HG03439 (cell line): ENCODE measurements around the gene DOK5.

Experiments used
- ATAC-seq: cut with Tn5 transposase; IDR thresholded peaks from one replicate; pipeline ENCODE4 v1.9.1; 2021; ENCODE audit warnings: mild to moderate bottlenecking, moderate library complexity; ENCODE audit not compliant: unreplicated experiment

DOK5 gene

DNA sequence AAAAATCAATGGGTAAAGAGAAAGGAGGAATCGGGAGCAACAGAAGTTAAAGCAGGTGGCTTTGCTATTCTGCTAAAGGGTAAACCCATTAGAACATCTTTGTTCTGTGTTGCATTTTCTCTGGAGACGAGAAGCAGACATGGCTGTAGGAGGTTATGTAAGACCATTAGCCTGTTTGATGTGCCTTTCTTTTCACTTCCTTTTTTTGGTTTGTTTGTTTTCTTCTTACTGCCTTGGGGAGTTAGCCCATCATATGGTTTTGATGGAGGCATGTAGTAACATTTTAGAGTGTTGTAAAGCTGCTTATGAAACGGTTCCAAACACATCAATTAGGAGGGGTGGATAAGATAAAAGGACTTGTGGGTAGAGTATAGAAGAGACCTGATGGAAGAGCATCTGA is 131.0 kb downstream of the DOK5 start:
- ATAC-seq, result peak; percentile 59

DNA sequence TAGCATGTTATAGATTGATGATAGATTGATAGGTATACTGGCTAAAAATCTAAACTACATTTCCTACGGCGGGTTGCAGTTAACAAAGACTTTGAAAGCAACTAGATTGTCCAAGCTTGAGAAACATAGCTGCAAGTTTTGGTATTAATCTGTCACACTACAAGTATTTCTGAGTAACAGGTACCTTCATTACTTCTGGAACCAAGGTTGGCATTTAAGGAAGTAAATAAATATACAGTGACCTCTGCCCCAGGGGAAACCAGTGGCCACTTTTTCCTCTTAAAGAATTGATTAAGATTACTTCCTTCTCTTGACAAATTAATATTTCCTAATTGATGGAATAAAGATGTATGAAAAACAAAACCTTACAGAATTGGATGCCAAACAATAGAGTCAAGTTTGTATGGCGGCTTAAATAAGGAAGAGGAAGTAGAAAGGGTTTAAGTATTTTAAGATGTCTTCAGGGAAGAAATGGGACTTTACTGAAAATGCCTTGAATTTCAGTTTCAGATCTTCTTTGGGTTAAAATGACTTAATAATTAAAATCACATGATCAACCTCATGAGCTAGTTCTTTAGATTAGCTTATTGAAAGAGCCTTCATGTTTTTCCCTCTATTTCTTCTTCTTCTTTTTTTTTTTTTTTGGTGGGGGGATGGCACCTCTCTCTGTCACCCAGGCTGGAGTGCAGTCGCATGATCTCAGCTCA is 132.8 kb downstream of the DOK5 start:
- ATAC-seq, result no peak

DNA sequence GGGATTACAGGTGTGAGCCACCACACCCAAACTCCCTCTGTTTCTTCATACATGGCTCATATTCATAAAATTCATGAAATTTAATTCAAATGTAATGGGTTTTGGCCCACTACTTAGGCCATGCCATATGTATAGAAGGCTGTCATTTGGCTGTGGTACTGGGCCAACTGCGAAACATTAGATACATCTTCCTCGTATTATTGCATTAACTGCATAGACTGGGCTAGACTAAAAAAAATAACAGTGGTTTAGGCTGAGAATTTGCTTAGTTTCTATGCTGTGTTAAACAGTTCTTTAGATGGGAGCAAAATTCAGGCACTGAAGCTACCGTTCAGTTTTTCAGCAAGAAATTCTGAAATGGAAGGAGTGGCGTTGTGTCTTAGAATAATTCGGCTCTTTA is 133.6 kb downstream of the DOK5 start:
- ATAC-seq, result no peak

DNA sequence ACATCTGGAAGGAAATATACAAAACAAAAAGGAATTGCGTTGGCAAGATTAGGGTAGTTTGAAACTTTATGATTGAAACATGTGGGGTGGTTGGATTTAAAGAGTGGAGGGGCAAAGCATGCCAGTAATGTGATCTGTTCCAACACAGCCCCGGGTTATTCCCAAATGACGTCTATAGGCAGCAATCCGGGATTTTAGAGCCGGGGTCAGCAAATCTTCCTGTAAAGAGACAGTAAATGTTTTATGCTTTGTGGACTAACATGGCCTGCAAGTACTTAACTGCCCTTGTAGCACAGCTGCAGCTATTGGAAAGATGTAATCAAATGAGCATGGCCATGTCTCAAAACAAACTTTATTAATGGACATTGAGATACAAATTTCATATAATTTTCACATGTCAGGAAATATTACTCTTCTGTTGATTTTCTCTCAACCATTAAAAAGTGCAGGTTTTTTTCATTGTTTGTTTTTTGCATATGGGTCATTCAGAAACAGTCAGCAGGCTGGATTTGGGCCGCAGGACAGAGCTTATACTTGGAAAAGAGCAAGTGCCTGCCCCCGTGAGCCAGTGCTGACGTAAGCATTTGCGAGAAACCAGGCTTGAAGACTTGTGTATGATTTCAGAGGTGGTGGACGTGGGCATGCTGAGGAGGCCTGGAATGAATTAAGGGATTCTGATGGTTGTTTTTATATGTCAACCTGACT is 136.5 kb downstream of the DOK5 start:
- no peak for ATAC-seq

DNA sequence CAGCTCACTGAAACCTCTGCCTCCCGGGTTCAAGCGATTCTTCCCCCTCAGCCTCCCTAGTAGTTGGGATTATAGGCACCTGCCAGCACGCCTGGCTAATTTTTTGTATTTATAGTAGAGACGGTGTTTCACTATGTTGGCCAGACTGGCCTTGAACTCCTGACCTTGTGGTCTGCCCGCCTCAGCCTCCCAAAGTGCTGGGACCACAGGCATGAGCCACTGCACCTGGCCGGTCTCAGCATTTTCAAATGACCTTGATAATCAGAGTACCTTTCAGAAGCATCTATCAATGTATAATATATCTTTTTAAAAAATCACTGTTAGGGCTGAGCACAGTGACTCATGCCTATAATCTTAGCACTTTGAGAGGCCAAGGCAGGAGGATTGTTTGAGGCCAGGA is 143.0 kb downstream of the DOK5 start:
- no peak for ATAC-seq

DNA sequence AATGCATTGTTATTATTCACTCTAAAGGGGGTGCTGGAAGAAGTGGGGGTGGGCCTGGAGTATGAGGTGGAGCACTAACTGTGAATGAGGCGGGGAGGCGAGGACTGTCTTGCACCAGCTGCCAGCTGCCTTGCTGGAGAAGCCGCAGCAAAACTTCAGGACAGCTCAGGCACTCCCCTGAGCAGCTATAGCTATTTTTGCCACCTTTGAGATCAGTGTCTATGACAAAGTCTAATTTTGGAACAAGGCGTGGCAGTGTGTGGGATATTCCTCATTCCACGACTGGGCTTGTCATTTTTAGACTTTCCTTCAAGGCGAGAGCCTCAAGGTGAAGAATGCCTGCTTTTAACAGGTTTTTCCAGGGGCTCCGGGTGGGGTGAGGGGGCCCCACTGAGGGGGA is 143.8 kb downstream of the DOK5 start:
- no peak for ATAC-seq

DNA sequence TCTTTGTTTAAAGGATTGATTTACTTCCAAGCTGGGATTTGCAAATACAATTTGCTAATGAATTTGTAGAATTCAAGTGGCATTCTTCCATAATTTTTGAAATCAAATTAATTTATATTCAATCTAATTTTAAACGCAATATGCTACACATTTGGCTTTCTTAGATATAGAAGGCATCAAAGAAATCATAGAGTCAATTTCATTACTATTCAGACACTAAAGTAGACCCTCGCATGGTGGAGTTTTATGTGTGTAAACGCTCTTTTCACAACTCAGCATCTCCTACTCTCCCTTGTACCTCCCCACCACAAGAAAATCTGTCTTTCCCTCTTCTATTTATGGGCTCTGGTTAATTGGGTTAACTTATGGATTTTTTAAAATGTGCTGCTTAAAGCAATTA is 144.3 kb downstream of the DOK5 start:
- ATAC-seq, result no peak

DNA sequence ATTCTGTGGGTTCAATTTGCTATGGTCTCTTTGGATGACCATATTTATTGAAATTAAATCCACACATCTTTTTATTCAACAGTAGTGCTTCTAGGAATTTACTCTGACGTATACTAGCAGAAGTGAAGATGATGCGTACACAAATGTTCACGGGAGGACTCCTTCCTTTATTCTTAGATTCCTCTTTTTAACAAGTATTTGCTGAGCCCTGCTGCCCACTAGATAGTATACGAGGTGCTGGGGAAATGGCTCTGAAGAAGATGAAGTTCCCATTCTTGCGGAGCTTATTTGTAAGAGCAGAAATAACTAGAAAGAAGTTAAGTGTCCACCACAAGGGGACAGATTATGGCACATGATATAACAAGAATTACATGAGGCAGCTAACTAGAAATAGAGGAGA is 145.2 kb downstream of the DOK5 start:
- ATAC-seq, result no peak

DNA sequence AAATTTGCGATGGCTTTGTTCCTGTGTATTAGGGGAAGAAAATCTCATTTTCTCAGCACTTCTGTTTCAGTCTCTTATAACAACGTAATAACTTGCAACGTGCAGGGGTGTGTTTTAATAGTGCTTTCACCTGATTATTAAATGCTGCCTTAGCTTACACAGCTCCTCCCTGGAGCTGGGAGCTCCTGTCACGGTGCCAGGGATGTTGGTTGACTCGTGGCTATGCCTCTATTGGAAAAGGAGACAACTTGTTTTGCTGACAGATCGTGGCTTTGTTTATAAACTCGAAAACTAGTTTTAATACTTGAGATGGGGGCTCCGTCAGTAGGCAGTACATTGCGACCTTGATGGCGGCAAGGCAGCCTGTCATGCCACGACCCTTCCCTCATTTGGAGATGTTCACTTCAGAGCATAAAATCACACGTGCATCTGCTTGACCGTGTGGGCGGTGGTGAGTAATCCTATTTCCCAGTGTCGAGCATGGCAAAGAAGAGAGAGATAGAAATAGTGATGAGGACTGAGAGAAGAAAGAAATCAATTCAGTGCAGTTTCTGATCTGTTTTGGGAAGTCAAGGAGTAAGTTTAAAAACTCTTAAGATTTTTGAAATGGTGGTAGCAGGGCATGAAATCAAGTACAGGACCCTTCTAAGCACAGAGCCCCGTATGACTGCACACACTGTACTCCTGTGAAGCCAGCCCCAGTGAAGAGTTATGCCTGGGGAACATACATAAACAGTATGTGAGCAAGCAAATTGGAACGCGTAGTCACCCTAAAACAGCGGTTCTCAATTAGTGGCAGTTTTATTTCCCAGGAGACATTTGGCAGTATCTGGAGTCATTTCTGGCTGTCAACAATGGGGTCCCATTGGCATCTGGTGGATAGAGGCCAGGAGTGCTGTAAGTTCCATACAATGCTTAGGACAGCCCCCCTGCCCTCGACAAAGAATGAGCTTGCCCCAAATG is 147.2 kb downstream of the DOK5 start:
- ATAC-seq, result no peak

DNA sequence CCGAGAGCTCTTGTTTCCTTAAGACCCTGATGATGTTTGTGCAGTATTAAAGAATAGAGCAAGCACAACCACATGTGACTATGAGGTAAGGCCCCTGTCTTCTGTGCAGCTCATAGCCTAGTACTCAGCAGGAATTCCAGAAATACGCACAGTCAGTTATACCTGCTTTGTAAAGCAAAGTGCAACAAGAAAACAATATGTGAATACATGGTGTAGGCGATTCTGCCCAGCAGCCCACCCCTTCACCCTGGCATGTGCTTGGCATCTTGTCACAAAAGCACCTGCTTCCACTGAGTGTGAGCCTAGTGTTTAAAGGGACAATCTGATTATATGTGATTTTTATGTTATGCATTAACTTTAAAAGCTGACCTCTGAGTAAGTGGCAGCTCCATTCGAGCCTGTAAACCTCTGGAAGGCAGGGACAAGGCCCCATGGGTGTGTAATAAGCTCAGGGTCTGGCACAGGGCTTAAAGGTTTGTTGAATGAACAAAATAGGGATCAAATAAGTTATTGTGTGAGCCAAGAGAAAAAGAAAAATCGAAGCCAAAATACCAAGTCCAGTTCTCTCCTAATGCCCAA is 148.7 kb downstream of the DOK5 start:
- no peak for ATAC-seq

DNA sequence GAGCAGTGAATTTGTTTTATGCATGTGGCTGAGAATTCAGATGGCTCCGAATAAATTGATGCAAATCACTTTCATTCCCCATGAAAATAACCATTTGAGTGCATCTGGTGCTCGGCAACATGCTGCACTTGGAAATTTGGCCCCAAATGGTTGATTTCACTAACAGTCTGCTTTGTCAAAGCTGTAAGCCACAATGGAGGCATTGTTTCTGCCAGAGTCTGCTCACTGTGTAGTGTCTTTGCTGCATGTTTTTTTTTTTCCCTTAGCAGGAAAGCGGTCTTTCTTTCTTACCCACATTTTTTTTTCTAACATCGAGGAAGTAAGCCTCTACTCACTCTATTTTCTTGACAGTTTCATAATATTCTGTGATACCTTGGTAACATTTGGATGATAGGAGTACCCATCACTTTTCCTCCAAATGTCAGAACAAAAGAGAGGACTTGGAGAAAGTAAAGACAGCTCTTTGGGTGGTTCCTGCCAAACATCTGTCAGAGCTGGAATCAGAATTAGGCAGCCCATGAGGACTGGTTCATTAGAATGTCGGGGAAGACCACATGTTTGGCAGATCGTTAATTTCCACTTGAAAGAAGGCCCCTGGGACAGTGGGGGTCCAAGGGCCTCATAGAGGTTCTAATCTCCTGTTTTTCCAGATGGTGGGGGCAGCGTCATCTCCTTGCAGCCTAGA is 149.5 kb downstream of the DOK5 start:
- ATAC-seq, result no peak

DNA sequence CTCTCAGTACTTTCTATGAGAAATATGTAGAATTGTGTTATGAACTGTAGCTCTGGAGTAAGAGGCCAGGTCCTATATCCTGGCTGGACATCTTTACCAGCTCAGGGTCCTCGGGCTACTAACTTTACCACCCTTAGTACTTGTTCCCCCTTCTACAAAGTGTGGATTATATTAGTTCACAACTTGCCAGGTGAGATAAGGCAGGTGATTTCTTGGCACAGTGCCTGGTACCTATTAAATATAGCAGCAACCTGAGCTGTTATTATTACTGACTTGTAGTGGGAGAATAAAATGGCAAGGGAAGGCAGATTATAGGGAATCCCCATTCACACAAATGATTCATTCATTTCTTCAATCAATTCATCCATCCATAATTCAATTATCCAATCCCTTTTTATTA is 150.1 kb downstream of the DOK5 start:
- ATAC-seq, result no peak

DNA sequence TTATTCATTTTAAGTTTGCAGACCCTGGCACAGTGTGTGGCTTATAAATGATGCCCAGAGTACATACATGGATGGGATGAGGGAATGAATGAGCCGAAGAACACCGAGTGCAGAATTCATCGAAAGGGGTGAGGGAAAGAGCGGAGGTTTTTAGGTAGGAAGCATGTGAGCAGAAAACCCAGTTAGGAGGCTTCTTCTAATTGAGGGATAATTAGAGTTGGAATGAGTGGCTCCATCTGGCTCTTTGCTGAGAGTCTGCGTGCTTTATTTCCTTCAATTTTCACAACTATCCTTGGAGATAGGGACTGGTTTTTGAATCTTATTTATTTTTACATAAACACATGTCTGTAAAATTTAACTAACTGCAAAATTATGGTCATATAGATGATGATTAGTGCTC is 150.7 kb downstream of the DOK5 start:
- ATAC-seq, result no peak

DNA sequence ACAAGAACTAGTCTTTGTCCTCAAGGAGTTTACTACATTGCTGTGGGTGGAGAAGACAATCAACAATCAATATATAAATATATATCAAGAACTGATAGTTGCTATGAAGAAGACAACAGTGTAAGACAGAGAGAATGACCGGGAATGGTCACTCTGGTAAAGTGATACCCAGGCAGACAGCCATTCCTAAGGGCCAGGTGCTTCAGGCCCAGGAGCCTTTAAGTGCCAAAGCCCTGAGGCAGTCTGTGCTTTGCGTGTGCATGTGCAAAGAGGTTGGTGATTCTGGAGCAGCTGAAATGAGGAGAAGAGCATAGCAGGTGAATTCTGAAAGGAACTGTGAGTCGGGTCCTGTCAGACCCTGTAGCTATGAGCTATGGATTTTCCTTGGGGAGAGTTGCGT is 154.2 kb downstream of the DOK5 start:
- ATAC-seq, result no peak

DNA sequence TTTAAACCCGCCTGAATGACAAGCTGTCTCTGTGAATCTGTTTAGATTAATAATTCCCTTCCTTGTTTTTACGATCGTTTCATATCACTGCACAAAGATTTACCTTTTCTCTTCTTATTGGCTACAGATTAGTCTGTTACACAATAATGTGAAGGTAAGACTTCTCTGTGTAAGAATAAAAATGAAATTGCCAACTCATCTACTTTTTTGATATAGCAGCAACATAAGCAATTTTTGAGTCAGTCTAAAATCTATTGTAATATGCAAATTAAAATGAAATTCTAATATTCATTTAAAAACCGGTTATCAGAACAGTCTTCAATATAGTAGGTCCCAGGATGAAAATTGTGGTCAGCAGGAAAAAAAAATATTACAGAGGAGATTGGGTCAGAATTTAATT is 155.2 kb downstream of the DOK5 start:
- ATAC-seq, result no peak

DNA sequence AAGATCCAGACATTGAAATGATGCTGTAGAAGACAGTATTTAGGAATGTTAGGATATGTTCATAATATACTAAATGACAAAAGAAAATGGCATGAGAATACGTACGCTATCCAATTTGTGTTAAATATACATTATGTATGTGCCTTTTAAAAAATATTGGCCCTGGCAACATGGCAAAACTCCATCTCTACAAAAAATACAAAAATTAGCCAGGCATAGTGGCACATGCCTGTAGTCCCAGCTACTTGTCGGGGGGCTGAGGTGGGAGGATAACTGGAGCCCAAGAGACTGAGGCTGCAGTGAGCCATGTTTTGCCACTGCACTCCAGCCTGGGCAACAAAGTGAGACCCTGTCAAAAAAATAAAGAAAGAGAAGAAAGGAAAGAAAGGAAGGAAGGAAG is 155.7 kb downstream of the DOK5 start:
- ATAC-seq, result no peak

DNA sequence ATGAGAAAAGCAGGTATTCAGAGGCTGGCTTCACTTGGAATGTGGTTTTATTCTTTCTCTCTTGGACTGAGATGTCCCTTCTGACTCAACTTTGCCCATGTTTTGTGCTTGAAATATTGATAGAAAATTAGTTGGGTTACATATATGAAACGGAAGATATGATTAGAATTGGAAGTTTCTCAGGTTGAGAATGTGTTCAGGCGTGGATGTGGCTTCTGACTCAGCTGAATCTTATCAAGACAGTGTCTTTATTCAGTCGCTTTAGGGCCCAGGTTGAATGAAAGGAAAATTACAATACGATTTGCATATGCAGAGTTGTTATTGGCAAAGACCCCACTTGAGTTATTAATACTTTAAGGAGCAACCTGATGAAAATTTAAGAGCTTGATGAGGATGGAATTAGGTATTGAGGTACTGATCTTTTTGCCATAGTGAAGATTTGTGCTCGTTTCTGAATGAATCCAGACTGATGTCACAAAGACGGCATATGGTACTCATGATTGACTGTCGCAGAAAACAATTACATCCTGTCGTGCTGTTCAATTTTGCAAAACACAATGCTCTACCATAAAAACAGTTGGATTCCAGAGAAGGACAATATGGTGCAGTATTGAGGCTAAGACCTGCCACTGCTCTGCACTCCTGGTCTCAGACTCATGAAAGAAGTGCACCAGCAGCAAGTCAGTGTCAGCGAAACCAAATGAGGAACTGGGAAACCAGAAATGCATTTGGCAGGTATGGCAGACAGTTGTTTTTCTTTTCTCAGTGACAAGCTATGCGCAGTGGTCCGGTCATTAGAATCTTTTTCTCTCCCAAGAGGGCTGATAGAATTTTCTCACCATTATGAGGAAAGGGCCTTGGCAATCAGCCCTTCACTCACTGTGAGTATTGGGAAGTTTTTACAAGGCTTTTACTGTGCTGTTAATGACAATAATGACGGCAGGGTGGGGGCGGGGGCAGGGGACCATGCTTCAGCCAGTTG is 158.3 kb downstream of the DOK5 start:
- ATAC-seq, result peak; percentile 97

DNA sequence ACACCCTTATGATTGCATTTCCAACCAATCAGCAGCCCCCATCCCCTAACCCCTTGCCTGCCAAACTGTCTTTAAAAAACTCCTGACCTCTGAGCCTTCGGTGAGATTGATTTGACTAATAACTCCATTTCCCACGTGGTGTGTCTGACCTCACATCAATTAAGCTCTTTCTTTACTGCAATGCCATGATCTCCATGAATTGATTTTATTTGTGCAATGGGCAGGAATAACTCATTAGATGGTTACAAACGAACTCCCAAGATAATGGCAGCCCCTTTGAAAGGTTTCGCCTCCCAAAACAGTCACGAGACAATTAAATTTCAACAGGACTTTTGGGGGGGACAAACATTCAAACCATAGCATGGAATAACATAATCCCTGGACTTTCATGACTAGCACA is 161.2 kb downstream of the DOK5 start:
- no peak for ATAC-seq

DNA sequence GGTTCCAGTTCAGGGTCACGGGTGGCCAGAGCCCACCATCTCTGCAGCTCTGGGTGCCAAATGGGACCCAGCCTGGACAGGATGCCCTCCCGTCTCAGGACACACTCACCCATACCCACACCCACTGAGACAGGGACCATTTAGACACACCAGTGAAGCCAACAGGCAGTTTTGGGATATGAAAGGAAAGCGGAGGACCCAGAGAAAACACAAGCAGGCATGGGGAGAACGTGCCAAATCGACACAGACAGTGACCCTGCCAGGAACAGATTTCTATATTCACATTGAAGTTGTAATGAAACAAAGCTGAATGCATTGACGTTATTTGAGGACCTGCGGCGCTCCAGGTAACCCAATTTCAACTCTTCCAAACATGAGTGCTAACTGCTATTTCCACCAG is 164.5 kb downstream of the DOK5 start:
- no peak for ATAC-seq

DNA sequence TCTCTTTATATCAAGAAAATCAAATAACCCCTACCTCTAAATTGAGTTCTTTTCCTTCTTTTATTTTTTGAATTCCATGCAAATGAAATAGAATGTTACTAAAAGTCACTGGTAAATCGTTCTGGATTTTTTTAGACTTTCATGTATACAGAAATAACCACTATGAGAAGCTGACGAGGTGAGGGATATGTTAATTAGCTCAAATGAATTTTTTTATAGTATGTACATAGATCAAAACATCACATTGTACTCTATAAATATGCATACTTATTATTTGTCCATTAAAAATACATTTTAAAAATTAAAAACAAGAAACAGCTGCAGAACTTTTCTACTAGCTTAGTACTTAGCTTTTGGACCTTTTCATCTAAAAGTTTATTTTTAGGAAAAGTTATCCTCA is 165.4 kb downstream of the DOK5 start:
- no peak for ATAC-seq
